ENCODE measurements around the gene SSB.
"Not testable (repeated sequence)": the region's sequence is repeated elsewhere in the genome, so short reads cannot be mapped to it uniquely, and the experiment has no call there.

The SSB gene

GRCh38 chr2:169834401-169834800 is 35.7 kb downstream of the SSB start:
- no peak for TF ChIP-seq CTCF (IDR thresholded peaks at IDR 0.05; ENCODE audit: low read depth, low read length, missing control alignments)
- no peak for DNase-seq (ENCODE audit: low read depth)
- H3K4me3 ChIP-seq (ENCODE audit: low read depth, low read length), result no peak overlapping the region

GRCh38 chr2:169838743-169839489 is 40.2 kb downstream of the SSB start:
- TF ChIP-seq CTCF (IDR thresholded peaks at IDR 0.05; ENCODE audit: low read depth, low read length, missing control alignments), result no peak

GRCh38 chr2:169839954-169840746 is 41.5 kb downstream of the SSB start:
- DNase-seq (ENCODE audit: low read depth), result no peak
- no peak overlapping the region for H3K4me3 ChIP-seq (ENCODE audit: low read depth, low read length)
- TF ChIP-seq CTCF (IDR thresholded peaks at IDR 0.05; ENCODE audit: low read depth, low read length, missing control alignments), result no peak

More at GRCh38 chr2:169838743-169839489, 40.2 kb downstream of the SSB start:
- DNase-seq (ENCODE audit: low read depth), result no peak
- no peak overlapping the region for H3K4me3 ChIP-seq (ENCODE audit: low read depth, low read length)

- no peak overlapping the region for H3K4me3 ChIP-seq (ENCODE audit: low read depth, low read length)
- DNase-seq (ENCODE audit: low read depth), result no peak
- no peak for TF ChIP-seq CTCF (IDR thresholded peaks at IDR 0.05; ENCODE audit: low read depth, low read length, missing control alignments)
Observed at GRCh38 chr2:169840747-169841142, 42.1 kb downstream of the SSB start.

- H3K4me3 ChIP-seq (ENCODE audit: low read depth, low read length); DNase-seq (ENCODE audit: low read depth): not testable (repeated sequence)
Observed at GRCh38 chr2:169841625-169842024, 43.0 kb downstream of the SSB start.

- TF ChIP-seq CTCF (IDR thresholded peaks at IDR 0.05; ENCODE audit: low read depth, low read length, missing control alignments), result no peak
- DNase-seq (ENCODE audit: low read depth), result no peak
- H3K4me3 ChIP-seq (ENCODE audit: low read depth, low read length), result no peak overlapping the region
Observed at GRCh38 chr2:169845016-169845415, 46.3 kb downstream of the SSB start.

- not testable (repeated sequence) for DNase-seq (ENCODE audit: low read depth); H3K4me3 ChIP-seq (ENCODE audit: low read depth, low read length)
Observed at GRCh38 chr2:169848959-169849693, 50.5 kb downstream of the SSB start.

Measured in GM12864 (cell line).